Renal cortical epithelial cell (primary cell): Measurements from ENCODE around the gene WWP2. TPM values are rescaled to one million over a fixed set of nuclear protein-coding genes. Genes with fewer than 3 reads are reported as not detected.
"Not testable (repeated sequence)": the region's sequence is repeated elsewhere in the genome, so short reads cannot be mapped to it uniquely, and the experiment has no call there.

Experiments used
- DNase-seq: peaks from one replicate; pipeline ENCODE4 v3.0.0-alpha.2; 2011; ENCODE audit warnings: low read depth
- total RNA-seq: library from RNA; depleted of rRNA; stranded (reverse); fragments of >200 nt; gene quantifications from 2 replicates; pipeline ENCODE4 v1.2.3, GENCODE V29; 2014

The WWP2 gene
- total RNA-seq, 1 donor from 2014 or later: 36.5 TPM

DNA sequence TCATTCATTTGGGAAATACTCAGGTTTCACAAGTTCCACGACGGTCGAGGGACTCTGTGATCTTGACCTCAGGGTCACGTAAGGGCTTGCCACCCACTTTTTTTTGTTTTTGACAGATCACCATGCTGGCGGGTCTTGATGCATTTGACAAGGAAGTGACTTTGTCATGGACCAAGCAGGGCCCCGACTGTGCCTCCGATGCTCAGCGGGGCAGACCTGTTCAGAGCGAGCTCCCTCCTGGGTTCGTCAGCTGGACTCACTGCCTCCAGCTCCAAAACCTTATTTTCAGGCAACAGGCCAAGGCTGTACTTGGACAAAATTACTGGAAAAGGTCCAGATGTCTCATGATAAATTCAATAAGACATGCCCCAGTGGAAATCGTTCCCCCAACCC, 180.0 kb downstream of the WWP2 start:
- no peak for DNase-seq

DNA sequence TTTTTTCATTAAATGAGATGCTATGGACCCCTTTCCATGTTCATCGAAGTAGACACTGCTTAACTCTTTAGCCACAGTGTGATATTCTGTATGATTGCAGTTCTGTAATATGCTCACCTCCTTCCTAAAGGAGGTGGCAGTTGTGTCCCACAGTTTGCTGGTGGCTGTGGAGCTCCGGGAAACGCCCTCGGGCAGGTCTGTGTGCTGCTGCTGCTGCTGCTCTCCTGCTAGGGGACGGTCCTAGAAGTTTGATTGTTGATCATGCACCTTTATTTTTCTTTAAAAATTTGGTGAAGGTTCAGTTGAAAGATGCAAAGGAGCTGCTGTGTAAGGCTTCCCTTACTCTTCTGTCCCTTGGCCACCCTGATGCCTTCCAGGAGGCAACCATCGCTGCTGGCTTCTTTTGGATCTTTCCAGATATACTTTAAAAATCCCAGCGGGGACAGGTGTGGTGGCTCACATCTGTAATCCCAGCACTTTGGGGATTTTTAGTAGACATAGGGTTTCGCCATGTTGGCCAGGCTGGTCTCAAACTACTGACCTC, 180.6 kb downstream of the WWP2 start:
- no peak for DNase-seq

GRCh38 chr16:69943241-69944036, 181.3 kb downstream of the WWP2 start:
- not testable (repeated sequence) for DNase-seq

DNA sequence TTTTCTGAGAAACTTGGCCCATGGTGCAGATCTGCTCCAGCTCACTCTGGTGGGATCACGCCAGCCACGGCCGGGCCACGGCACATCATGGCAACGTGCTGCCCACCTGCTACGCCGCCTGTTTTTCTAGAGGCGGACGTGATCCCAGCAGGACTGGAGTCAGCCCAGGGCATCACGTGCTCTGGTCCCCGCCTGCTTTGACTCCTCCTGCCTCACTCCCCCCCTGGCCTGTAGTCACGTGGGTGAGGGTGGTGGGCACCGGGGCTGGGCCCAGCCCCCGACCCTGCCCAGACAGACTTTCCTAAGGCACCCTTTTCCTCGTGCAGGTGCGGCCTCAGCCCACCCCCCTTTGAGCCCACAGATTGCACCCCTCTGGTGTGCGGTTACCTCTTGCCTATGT, 188.3 kb downstream of the WWP2 start:
- DNase-seq: not testable (repeated sequence)

DNA sequence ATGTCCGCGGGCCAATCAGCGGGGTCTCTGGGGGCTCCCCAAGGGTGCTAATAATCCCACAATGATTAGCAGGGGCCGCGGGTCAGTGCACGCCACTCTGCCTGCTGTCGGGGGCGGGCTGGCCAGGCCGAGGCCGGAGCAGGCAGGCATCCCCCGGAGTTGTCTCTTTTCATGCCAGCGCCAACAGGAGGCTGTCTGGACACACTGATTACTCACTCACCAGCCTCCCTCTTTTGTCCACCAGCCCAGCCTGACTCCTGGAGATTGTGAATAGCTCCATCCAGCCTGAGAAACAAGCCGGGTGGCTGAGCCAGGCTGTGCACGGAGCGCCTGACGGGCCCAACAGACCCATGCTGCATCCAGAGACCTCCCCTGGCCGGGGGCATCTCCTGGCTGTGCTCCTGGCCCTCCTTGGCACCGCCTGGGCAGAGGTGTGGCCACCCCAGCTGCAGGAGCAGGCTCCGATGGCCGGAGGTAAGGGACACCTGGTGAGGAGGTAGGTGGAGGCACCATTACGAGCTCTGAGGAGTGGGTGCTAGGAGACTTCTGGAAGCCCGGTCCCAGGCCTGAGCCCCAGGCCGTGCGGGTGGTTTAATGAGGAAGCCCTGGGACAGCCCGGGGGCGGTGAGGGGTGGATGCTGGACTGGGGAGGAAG, 189.0 kb downstream of the WWP2 start, which contains the start of gene CLEC18A:
CLEC18A (plus strand) TSS at position 318 of the 655 bp plus-strand sequence; CDS start at position 351, 33 bp downstream.
- DNase-seq: not testable (repeated sequence)

- not testable (repeated sequence) for DNase-seq
These were observed 189.5 kb downstream of the WWP2 start for GRCh38 chr16:69951672-69952031.

GRCh38 chr16:69952116-69952515, 190.0 kb downstream of the WWP2 start:
- DNase-seq: not testable (repeated sequence)

GRCh38 chr16:69952572-69953355, 190.6 kb downstream of the WWP2 start:
- DNase-seq: not testable (repeated sequence)

DNA sequence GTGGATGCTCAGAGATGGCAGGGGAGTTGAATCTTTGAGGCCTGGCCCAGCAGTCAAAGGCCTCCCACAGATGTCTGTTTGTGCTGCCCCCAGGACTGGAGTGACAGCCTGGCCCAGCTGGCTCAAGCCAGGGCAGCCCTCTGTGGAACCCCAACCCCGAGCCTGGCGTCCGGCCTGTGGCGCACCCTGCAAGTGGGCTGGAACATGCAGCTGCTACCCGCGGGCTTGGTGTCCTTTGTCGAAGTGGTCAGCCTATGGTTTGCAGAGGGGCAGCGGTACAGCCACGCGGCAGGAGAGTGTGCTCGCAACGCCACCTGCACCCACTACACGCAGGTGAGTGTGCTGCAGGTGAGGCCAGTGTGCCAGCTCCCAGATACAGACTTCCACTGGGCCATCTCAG, 192.1 kb downstream of the WWP2 start:
- DNase-seq: not testable (repeated sequence)

GRCh38 chr16:69963312-69963711, 201.2 kb downstream of the WWP2 start:
- DNase-seq: not testable (repeated sequence)

GRCh38 chr16:69964960-69965660, 203.0 kb downstream of the WWP2 start:
- DNase-seq: not testable (repeated sequence)

- not testable (repeated sequence) for DNase-seq
These were observed 203.5 kb downstream of the WWP2 start for GRCh38 chr16:69965661-69966054.

DNA sequence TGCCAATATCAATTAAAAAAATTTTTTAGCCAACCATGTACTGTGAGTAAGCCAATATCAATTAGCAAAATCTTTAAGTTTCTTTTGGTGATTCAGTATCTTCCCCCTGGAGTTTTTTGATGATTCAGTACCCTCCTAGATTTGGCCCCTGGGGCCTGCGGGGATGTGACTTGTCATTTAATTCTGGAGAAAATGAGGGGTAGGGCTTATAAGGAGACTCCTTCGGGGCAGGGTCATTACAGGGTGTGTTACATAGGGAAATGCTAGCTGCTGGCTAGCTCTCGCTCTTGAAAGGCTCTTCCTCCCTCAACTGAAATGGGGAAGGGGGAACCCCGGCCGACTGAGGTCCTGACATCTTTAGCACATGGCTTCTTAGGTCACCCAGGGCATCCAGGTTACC, 205.6 kb downstream of the WWP2 start:
- DNase-seq: not testable (repeated sequence)

DNA sequence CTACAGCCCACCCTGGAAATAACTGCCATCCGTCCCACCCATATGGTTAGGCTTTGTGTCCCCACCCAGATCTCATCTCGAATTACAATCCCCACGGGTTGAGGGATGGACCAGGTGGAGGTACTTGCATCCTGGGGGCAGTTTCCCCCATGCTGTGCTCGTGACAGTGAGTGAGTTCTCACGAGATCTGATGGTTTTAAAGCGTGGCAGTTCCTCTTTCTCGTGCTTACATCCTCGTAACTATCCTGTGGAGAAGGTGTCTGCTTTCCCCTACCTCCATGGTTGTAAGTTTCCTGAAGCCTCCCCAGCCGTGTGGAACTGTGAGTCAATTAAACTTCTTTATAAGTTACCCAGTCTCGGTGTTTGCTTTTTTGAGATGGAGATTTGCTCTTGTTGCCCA, 206.0 kb downstream of the WWP2 start:
- DNase-seq: not testable (repeated sequence)

- DNase-seq: not testable (repeated sequence)
These were observed 207.5 kb downstream of the WWP2 start for GRCh38 chr16:69969657-69970056.

DNA sequence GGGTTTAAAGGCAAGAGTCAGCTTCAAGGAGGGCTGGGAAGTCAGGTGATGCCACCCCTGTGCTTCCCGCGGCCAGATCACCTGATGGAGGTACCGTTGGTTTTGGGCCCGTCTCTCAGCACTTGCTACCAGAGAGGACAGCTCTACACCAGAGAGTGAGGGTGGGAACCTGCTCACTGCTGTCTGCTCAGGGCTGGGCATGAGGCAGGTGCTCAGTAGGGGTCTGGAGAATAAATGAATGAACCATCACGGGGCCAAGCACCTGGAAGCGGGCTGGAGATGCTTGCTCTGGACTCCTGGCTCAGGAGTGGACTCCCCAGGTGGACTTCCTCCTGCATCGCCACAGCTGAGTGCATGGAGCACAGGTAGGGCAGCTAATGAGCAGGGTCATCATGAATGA, 210.0 kb downstream of the WWP2 start:
- DNase-seq: not testable (repeated sequence)

GRCh38 chr16:69972935-69973334, 210.8 kb downstream of the WWP2 start:
- not testable (repeated sequence) for DNase-seq

DNA sequence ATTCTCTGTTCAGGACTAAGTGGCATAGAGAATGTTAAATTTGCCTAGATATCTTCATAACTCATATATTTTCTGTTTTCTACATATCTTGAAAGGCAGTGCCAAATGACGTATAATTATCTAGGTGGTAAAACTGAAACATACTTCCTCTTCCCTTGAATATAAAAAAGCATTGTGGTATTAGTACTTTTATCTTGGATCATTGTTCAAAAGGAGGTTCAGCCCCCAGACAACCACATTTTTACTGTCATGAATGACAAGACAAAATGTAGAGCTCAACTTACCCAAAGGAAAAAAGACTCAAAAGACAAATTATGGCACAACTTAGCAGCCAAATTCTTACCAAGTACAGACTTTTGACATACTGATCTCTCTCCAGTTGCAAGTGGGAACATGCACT, 223.1 kb downstream of the WWP2 start:
- not testable (repeated sequence) for DNase-seq
